ENCODE results near the gene FALEC. TPM values are rescaled to one million over a fixed set of nuclear protein-coding genes. Genes with fewer than 3 reads are reported as not detected.

Gene FALEC
- total and polyA plus RNA-seq, 2 of the 8 experiments (the other 6 are each of a cell fraction or from before 2014, with no cell fraction given): not detected

DNA sequence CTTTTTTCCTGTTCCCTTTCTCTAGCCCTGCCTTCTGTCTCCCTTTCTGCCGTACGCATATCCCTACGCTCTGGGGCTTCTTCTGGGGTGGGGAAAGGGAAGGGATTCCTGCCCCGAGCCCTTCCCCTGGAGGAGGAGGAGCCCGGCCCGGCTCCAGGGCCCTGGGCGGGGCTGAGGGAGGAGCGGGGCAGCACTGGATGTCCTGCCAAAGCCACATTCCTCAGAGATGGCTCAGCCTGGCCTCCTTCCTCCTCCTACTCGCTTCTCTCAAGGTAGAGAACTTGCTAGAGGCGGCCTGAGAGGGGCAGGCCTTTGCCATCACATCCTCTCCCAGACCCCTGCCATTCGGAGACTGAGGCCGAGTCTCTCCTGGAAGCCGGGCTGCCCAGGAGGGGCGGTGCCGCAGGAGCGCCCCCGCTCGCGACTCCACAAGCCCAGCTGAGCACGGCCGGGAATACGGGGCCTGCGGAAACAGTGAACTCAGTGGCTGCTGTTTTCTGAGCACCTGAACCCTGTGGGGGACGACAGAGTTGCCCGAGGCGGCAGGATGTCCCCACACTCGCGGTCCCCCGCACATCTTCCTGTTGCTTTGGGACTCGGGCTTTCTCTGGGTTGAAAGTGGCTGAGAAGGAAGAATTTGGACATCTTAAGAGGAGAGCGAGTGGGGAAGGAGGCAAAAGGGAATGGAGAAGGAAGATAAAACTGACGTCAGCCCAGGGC is 45.9 kb downstream of the FALEC start:
- peak overlapping the region; percentile 12 for H3K4ac ChIP-seq (replicated peaks; ENCODE audit: insufficient read length, low read depth, low read length)
- no peak overlapping the region for H2AFZ ChIP-seq (ENCODE audit: low read length)
- peak overlapping the region; percentile 73 to 79 (median 78) for H3K9ac ChIP-seq (replicated peaks in 1 of 4; ENCODE audit: extremely low read depth in 1 of 4, low read depth in 3 of 4, low read length in 3 of 4)
- peak overlapping the region; percentile 98 for H3K18ac ChIP-seq (ENCODE audit: extremely low read depth, low read length)
- H3K79me2 ChIP-seq (ENCODE audit: control insufficient read depth in 1 of 2, insufficient read depth in 2 of 2, low read length in 2 of 2): peaks cover under 1 to 39% of the 10 kb centered on the region in 2 experiments; a peak in 3 of 4 replicates
- no peak overlapping the region for H3K14ac ChIP-seq (ENCODE audit: insufficient read length)
- peak overlapping the region; percentile 92 for H4K5ac ChIP-seq (ENCODE audit: insufficient read length, low read depth, low read length)
- H3K23me2 ChIP-seq (ENCODE audit: low read depth, low read length): peaks cover 7% of the 10 kb centered on the region
- H2BK5ac ChIP-seq (ENCODE audit: low read depth, low read length): peak overlapping the region; percentile 97
- peak overlapping the region; percentile 85 to 95 for H3K4me2 ChIP-seq (ENCODE audit: insufficient read depth in 1 of 2, low read depth in 2 of 2, low read length in 2 of 2)
- no peaks in the 10 kb centered on the region for H3K27me3 ChIP-seq (replicated peaks in 1 of 4; ENCODE audit: control insufficient read depth in 3 of 4, extremely low read depth in 1 of 4, insufficient read depth in 3 of 4, low read length in 3 of 4)
- peak overlapping the region; percentile 100 for H2BK15ac ChIP-seq (ENCODE audit: low read length)
- no peak overlapping the region for H3K23ac ChIP-seq (ENCODE audit: insufficient read length)
- peak overlapping the region; percentile 54; the same call in 1 of the 2 replicates for H2AK5ac ChIP-seq (ENCODE audit: low read depth, low read length)
- peak overlapping the region; percentile 96 for H4K91ac ChIP-seq (replicated peaks; ENCODE audit: insufficient read length, low read length)
- H4K20me1 ChIP-seq (replicated peaks in 1 of 2; ENCODE audit: control insufficient read depth in 1 of 2, insufficient read depth in 2 of 2, low read length in 2 of 2): peaks cover 0 to 2% of the 10 kb centered on the region in 2 experiments
- H3K9me3 ChIP-seq (ENCODE audit: insufficient read depth in 2 of 2, low read depth in 1 of 2, low read length in 1 of 2): no peaks in the 10 kb centered on the region
- H2BK20ac ChIP-seq (ENCODE audit: low read length): peak overlapping the region; percentile 97
- H3K56ac ChIP-seq (replicated peaks; ENCODE audit: insufficient read length, low read depth, low read length): peak overlapping the region; percentile 71
- peaks cover 11 to 21% (median 18%) of the 10 kb centered on the region in 4 experiments for H3K4me1 ChIP-seq (replicated peaks in 1 of 4; ENCODE audit: control insufficient read depth in 3 of 4, insufficient read depth in 4 of 4, low read length in 3 of 4)
- H3K79me1 ChIP-seq (ENCODE audit: low read depth, low read length): no peaks in the 10 kb centered on the region
- ChIA-PET POLR2A (ENCODE audit: partially characterized antibody) (interaction anchor here (0.9 to 43.7 kb wide), 11 partner anchors 10 to 325 kb away, joined by 3 to 1380 read pairs (median 10); partner anchors contain the start of genes ADAMTSL4, ENSA, FALEC and HORMAD1), CTCF (ENCODE audit: partially characterized antibody) (interaction anchor here (0.6 to 13.7 kb wide), 39 partner anchors 10 to 432 kb away, joined by 3 to 210 read pairs (median 4); partner anchors contain the start of genes ADAMTSL4, CTSK, ENSA and FALEC)
- WGBS, 2 experiments (ENCODE audit: extremely low coverage in 1 of 2, insufficient coverage in 1 of 2, insufficient read length in 1 of 2, insufficient replicate concordance in 2 of 2, low coverage in 1 of 2, low lambda C conversion rate in 2 of 2, missing lambda C conversion rate in 1 of 2): 3% methylated on average over 25 of the region's 32 CpGs; no CpG with 5 or more reads in 1 of the 2 experiments
- H3K4me3 ChIP-seq (ENCODE audit: extremely low read depth in 1 of 4, insufficient read depth in 2 of 4, low read depth in 3 of 4, low read length in 4 of 4): peak overlapping the region; percentile 42 to 79 (median 70)
- peak overlapping the region; percentile 88 for H3K27ac ChIP-seq (ENCODE audit: low read depth, low read length)
- peak overlapping the region; percentile 69 for H4K8ac ChIP-seq (ENCODE audit: extremely low read depth, insufficient read depth, low read length)
- FAIRE-seq (no peak), DNase-seq (ENCODE audit: low read depth in 1 of 2, low spot score in 2 of 2) (peak; percentile 92 to 93)
- no peaks in the 10 kb centered on the region for H3K36me3 ChIP-seq (ENCODE audit: control insufficient read depth in 2 of 4, insufficient read depth in 4 of 4, low read length in 3 of 4)
- H2BK120ac ChIP-seq (replicated peaks; ENCODE audit: low read depth, low read length): peak overlapping the region; percentile 63
- peak overlapping the region; percentile 92 for H2BK12ac ChIP-seq (ENCODE audit: low read depth, low read length)
- TF ChIP-seq TBP (IDR thresholded peaks at IDR 0.05; ENCODE audit: low read depth, low read length) (peak; percentile 83), SAP30 (IDR thresholded peaks at IDR 0.05; ENCODE audit: insufficient read depth, insufficient replicate concordance, low read length) (no peak), TEAD4 (IDR thresholded peaks at IDR 0.05; ENCODE audit: low read depth, low read length) (peak; percentile 87), NANOG (IDR thresholded peaks at IDR 0.05; ENCODE audit: insufficient read depth, low read depth, low read length, poor library complexity, severe bottlenecking) (no peak), RAD21 (IDR thresholded peaks at IDR 0.05 in 1 of 2, conservative IDR thresholded peaks at IDR 0.05 in 1 of 2; ENCODE audit: low read depth in 2 of 2, low read length in 2 of 2) (peak in 1 of 2 experiments; percentile 51; a peak in 3 of 4 replicates), TAF7 (optimal IDR thresholded peaks at IDR 0.05; ENCODE audit: borderline replicate concordance, low read depth, low read length) (peak; percentile 78), TAF1 (IDR thresholded peaks at IDR 0.05; ENCODE audit: low read depth, low read length) (peak; percentile 88), ASH2L (IDR thresholded peaks at IDR 0.05; ENCODE audit: low read length) (peak; percentile 62), JUND (IDR thresholded peaks at IDR 0.05; ENCODE audit: low read length) (peak; percentile 80), YY1 (IDR thresholded peaks at IDR 0.05; ENCODE audit: low read depth, low read length) (peak; percentile 3; the same call in 1 of the 2 replicates), SIN3A (conservative IDR thresholded peaks at IDR 0.05 in 1 of 2, IDR thresholded peaks at IDR 0.05 in 1 of 2; ENCODE audit: low read depth in 1 of 2, low read length in 2 of 2) (peak in 1 of 2 experiments; percentile 81; a peak in 2 of 4 replicates)
